Esophagus muscularis mucosa (tissue), 4 donors: ENCODE data around the gene NAAA. TPM values are rescaled to one million over a fixed set of nuclear protein-coding genes. Genes with fewer than 3 reads are reported as not detected.

Source experiments
- DNase-seq: peaks from one replicate; pipeline ENCODE4 v3.0.0-alpha.2; 2017; ENCODE audit errors: extremely low spot score
- H3K27ac ChIP-seq, 4 donors: fragments of 200-600 bp; sonication (generic); replicated peaks in 1 of 4; 1 replicate in 3 of 4; 2 replicates in 1 of 4; pipeline ENCODE4 v1.5.1; 2016 to 2019; ENCODE audit warnings: mild to moderate bottlenecking in 1 of 4
- H3K27me3 ChIP-seq, 4 donors: fragments of 200-600 bp; sonication (generic); one replicate each; pipeline versions ENCODE4 v1.5.1 to v1.6.0; 2016 to 2019
- H3K36me3 ChIP-seq, 4 donors: fragments of 200-600 bp; sonication (generic); one replicate each; pipeline ENCODE4 v1.5.1; 2016 to 2019
- H3K4me1 ChIP-seq, 4 donors: fragments of 200-600 bp; sonication (generic); one replicate each; pipeline ENCODE4 v1.5.1; 2016 to 2019
- H3K4me3 ChIP-seq, 4 donors: fragments of 200-600 bp; sonication (generic); 1 replicate in 2 of 4; 2 replicates in 2 of 4; pipeline ENCODE4 v1.5.1; 2016 to 2019; ENCODE audit warnings: mild to moderate bottlenecking in 4 of 4, moderate library complexity in 1 of 4
- H3K9me3 ChIP-seq, 4 donors: fragments of 200-600 bp; sonication (generic); 1 replicate in 3 of 4; 2 replicates in 1 of 4; pipeline ENCODE4 v1.5.1; 2016 to 2019
- CTCF ChIP-seq, 3 experiments: fragments of 200-600 bp in 2 of 3; fragments of 450-650 bp in 1 of 3; sonication (generic) in 2 of 3; IDR thresholded peaks; one replicate each; pipeline ENCODE4 v1.5.1; 2017 to 2019; ENCODE audit warnings: antibody characterized with exemption in 3 of 3, mild to moderate bottlenecking in 2 of 3, moderate library complexity in 1 of 3
- EP300 ChIP-seq: sonication (generic); formaldehyde crosslinking; IDR thresholded peaks from one replicate; pipeline ENCODE4 v1.6.1; 2017; ENCODE audit warnings: antibody characterized with exemption
- POLR2A ChIP-seq: fragments of 450-650 bp; IDR thresholded peaks from one replicate; pipeline ENCODE4 v1.6.1; 2017; ENCODE audit warnings: antibody characterized with exemption, moderate library complexity, mild to moderate bottlenecking, low read depth
- POLR2AphosphoS5 ChIP-seq, 2 donors: sonication (generic); formaldehyde crosslinking; IDR thresholded peaks; one replicate each; pipeline ENCODE4 v1.6.1; 2017; ENCODE audit warnings: antibody characterized with exemption in 2 of 2
- WGBS: methylation state at CpG from one replicate; pipeline ENCODE4 v1.1.5; 2018; 5-methylcytosine and 5-hydroxymethylcytosine counted together
- intact Hi-C: fragments of 100-400 bp; cut with DNase I; formaldehyde crosslinking; loops from one replicate; pipeline ENCODE4 v1.15.1; 2023
- total RNA-seq, 4 donors: library from RNA; depleted of rRNA; stranded (reverse); fragments of >200 nt; gene quantifications; one replicate each; pipeline versions ENCODE4 v1.1.0 to v1.2.1, GENCODE V29; 2016

Gene NAAA
- total RNA-seq, 4 donors from 2014 or later: 20.7 to 55.7 (median 26.6) TPM

- TF ChIP-seq EP300 (no peak), CTCF (IDR thresholded peaks at IDR 0.05) (no peak), POLR2AphosphoS5 (IDR thresholded peaks at IDR 0.05) (no peak)
- Histone ChIP-seq H3K36me3 (peaks cover 75 to 100% (median 89%) of the 10 kb centered on the region in 4 donors), H3K27ac (no peak overlapping the region), H3K4me3 (no peak overlapping the region), H3K4me1 (no peaks in the 10 kb centered on the region), H3K27me3 (no peaks in the 10 kb centered on the region), H3K9me3 (no peaks in the 10 kb centered on the region)
- 78% methylated on average over 2 of the region's 2 CpGs for WGBS
- DNase-seq: no peak
- intact Hi-C loops: no loop called here
These were observed 12.7 kb upstream of the NAAA start for GRCh38 chr4:75953509-75953908.

GRCh38 chr4:75950213-75950815, 9.5 kb upstream of the NAAA start:
- no peak overlapping the region for H3K4me3 ChIP-seq
- no peaks in the 10 kb centered on the region for H3K4me1 ChIP-seq
- TF ChIP-seq POLR2A: no peak
- H3K27ac ChIP-seq: no peak overlapping the region
- H3K27me3 ChIP-seq: no peaks in the 10 kb centered on the region
- peaks cover 56 to 90% (median 76%) of the 10 kb centered on the region in 4 donors for H3K36me3 ChIP-seq
- DNase-seq: no peak
- no peaks in the 10 kb centered on the region for H3K9me3 ChIP-seq
- WGBS: 76% methylated on average over 3 of the region's 3 CpGs
- intact Hi-C loops: no loop called here

- intact Hi-C loops: loop anchor here (10.0 kb wide), 1 partner anchor 154 kb away; no protein-coding TSS in a partner anchor
- no peaks in the 10 kb centered on the region for H3K9me3 ChIP-seq
- H3K27ac ChIP-seq: no peak overlapping the region
- TF ChIP-seq EP300: no peak
- TF ChIP-seq POLR2A: no peak
- TF ChIP-seq CTCF (IDR thresholded peaks at IDR 0.05): no peak
- TF ChIP-seq POLR2AphosphoS5 (IDR thresholded peaks at IDR 0.05): no peak
- H3K4me1 ChIP-seq: no peaks in the 10 kb centered on the region
- no peak for DNase-seq
- H3K36me3 ChIP-seq: peaks cover 42 to 83% (median 63%) of the 10 kb centered on the region in 4 donors
- no peak overlapping the region for H3K4me3 ChIP-seq
- 74% methylated on average over 5 of the region's 5 CpGs for WGBS
- H3K27me3 ChIP-seq: no peaks in the 10 kb centered on the region
These were observed 8.1 kb upstream of the NAAA start for GRCh38 chr4:75948822-75949444.

GRCh38 chr4:75939890-75940691, 722 bp downstream of the NAAA start:
- DNase-seq: peak; percentile 95
- Histone ChIP-seq H3K4me1 (peaks cover 4 to 19% (median 14%) of the 10 kb centered on the region in 4 donors), H3K27me3 (no peaks in the 10 kb centered on the region), H3K27ac (peak overlapping the region; percentile 66 to 85 (median 72)), H3K4me3 (peak overlapping the region; percentile 71 to 84 (median 79)), H3K36me3 (peaks cover 0 to 17% (median 11%) of the 10 kb centered on the region in 4 donors), H3K9me3 (no peaks in the 10 kb centered on the region)
- TF ChIP-seq EP300: no peak
- no peak for TF ChIP-seq POLR2A
- TF ChIP-seq POLR2AphosphoS5 (IDR thresholded peaks at IDR 0.05): peak in 1 of 2 donors; percentile 51
- TF ChIP-seq CTCF (IDR thresholded peaks at IDR 0.05): no peak
- WGBS: under 1% methylated on average over 39 of the region's 67 CpGs
- intact Hi-C loops: loop anchor here (2.0 to 10.0 kb wide), 2 partner anchors 23 to 145 kb away; no protein-coding TSS in a partner anchor

- Histone ChIP-seq H3K36me3 (peaks cover 0 to 34% (median 20%) of the 10 kb centered on the region in 4 donors), H3K27me3 (no peaks in the 10 kb centered on the region), H3K4me1 (peaks cover 0 to 12% (median 8%) of the 10 kb centered on the region in 4 donors), H3K27ac (no peak overlapping the region), H3K9me3 (no peaks in the 10 kb centered on the region), H3K4me3 (no peak overlapping the region)
- intact Hi-C loops: no loop called here
- no peak for DNase-seq
- TF ChIP-seq EP300 (no peak), CTCF (IDR thresholded peaks at IDR 0.05) (no peak), POLR2AphosphoS5 (IDR thresholded peaks at IDR 0.05) (no peak), POLR2A (no peak)
- WGBS: 96% methylated on average over 1 of the region's 1 CpG
These were observed 5.2 kb downstream of the NAAA start for GRCh38 chr4:75935628-75936027.
